OCI-LY1 (cell line): ENCODE results near the gene METRN.

ENCODE experiments used
- H2AFZ ChIP-seq: fragments of 200-600 bp; sonication (generic), shearing (Covaris generic); 2 replicates; pipeline ENCODE4 v1.6.0; 2014; ENCODE audit warnings: antibody characterized with exemption, mild to moderate bottlenecking, low read length
- H3F3A ChIP-seq: fragments of 200-600 bp; sonication (generic), shearing (Covaris generic); 2 replicates; pipeline ENCODE4 v1.6.0; 2014; ENCODE audit warnings: mild to moderate bottlenecking, antibody characterized with exemption, low read length, moderate library complexity; ENCODE audit not compliant: insufficient read depth
- H3K27ac ChIP-seq: fragments of 200-600 bp; sonication (generic); 2 replicates; pipeline ENCODE4 v1.5.1; 2014; ENCODE audit warnings: low read length, mixed run types, mild to moderate bottlenecking, low read depth; ENCODE audit not compliant: poor library complexity, severe bottlenecking
- H3K27me3 ChIP-seq: fragments of 200-600 bp; sonication (generic); 2 replicates; pipeline ENCODE4 v1.6.0; 2014; ENCODE audit warnings: antibody characterized with exemption, mild to moderate bottlenecking, low read length, moderate library complexity; ENCODE audit not compliant: insufficient read depth
- H3K36me3 ChIP-seq: fragments of 200-600 bp; sonication (generic); 2 replicates; pipeline ENCODE4 v1.6.1; 2014; ENCODE audit warnings: mild to moderate bottlenecking, antibody characterized with exemption, low read length, moderate library complexity, mixed read lengths; ENCODE audit not compliant: insufficient read depth
- H3K4me1 ChIP-seq: fragments of 200-600 bp; sonication (generic); 2 replicates; pipeline ENCODE4 v1.5.1; 2014; ENCODE audit warnings: mild to moderate bottlenecking, low read length, moderate library complexity; ENCODE audit not compliant: insufficient read depth, severe bottlenecking
- H3K4me2 ChIP-seq: fragments of 200-600 bp; sonication (generic), shearing (Covaris generic); 2 replicates; pipeline ENCODE4 v1.6.1; 2014; ENCODE audit warnings: low read length
- H3K4me3 ChIP-seq: fragments of 200-600 bp; sonication (generic); 2 replicates; pipeline ENCODE4 v1.5.1; 2014; ENCODE audit warnings: low read length, low read depth, mild to moderate bottlenecking, mixed read lengths; ENCODE audit not compliant: poor library complexity, severe bottlenecking
- H3K79me2 ChIP-seq: fragments of 200-600 bp; shearing (Covaris generic); 2 replicates; pipeline ENCODE4 v1.6.1; 2016; ENCODE audit warnings: mixed run types, low read length, mixed read lengths; ENCODE audit not compliant: insufficient read depth
- H3K9ac ChIP-seq: fragments of 200-600 bp; sonication (generic), shearing (Covaris generic); 2 replicates; pipeline ENCODE4 v1.6.1; 2014; ENCODE audit warnings: mild to moderate bottlenecking, low read length, mixed read lengths
- H3K9me2 ChIP-seq: fragments of 200-600 bp; sonication (generic), shearing (Covaris generic); 2 replicates; pipeline ENCODE4 v1.6.1; 2014; ENCODE audit warnings: low read depth, mild to moderate bottlenecking, low read length, mixed read lengths
- H3K9me3 ChIP-seq: fragments of 200-600 bp; shearing (Covaris generic); 2 replicates; pipeline ENCODE4 v1.6.1; 2014; ENCODE audit warnings: low read length, mixed read lengths
- H4K20me1 ChIP-seq: fragments of 200-600 bp; sonication (generic), shearing (Covaris generic); 2 replicates; pipeline ENCODE4 v1.6.0; 2016; ENCODE audit warnings: mild to moderate bottlenecking, low read length; ENCODE audit not compliant: insufficient read depth
- CTCF ChIP-seq: fragments of 200-600 bp; sonication (generic), shearing (Covaris generic); IDR thresholded peaks from 2 replicates; pipeline ENCODE4 v1.5.1; 2017; ENCODE audit warnings: mild to moderate bottlenecking, antibody characterized with exemption, low read length, moderate library complexity, mixed read lengths
- EZH2 ChIP-seq: fragments of 200-600 bp; sonication (generic), shearing (Covaris generic); IDR thresholded peaks from 2 replicates; pipeline ENCODE4 v1.8.0; 2017; ENCODE audit warnings: borderline replicate concordance, mixed run types, mild to moderate bottlenecking, antibody characterized with exemption, low read length, moderate library complexity, mixed read lengths

Gene METRN

DNA sequence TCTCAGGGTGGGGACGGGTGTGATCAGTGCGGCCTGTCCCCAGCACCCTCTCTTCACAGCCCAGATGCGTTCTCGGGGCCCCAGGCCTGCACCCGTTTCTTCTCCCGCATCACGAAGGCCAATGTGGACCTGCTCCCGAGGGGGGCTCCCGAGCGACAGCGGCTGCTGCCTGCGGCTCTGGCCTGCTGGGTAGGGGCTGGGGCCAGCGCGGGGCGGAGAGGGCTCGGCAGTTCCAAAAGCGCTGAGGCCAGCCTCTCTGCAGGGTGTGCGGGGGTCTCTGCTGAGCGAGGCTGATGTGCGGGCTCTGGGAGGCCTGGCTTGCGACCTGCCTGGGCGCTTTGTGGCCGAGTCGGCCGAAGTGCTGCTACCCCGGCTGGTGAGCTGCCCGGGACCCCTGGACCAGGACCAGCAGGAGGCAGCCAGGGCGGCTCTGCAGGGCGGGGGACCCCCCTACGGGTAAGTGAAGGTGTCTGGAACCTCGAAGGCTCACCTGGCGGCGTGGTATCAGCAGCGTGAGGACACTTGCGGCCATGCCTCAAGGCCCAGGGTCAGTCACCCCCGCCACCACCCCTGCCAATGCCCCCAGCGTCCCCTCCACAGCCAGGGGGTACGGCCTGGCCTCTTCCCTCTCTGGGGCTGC is 50.0 kb downstream of the METRN start:
- Histone ChIP-seq H3K27me3 (no peaks in the 10 kb centered on the region), H2AFZ (no peak overlapping the region), H3F3A (no peaks in the 10 kb centered on the region), H3K9me2 (no peaks in the 10 kb centered on the region), H3K27ac (no peak overlapping the region), H3K4me2 (no peak overlapping the region), H3K79me2 (no peaks in the 10 kb centered on the region), H4K20me1 (no peaks in the 10 kb centered on the region), H3K4me1 (no peaks in the 10 kb centered on the region), H3K9me3 (no peaks in the 10 kb centered on the region), H3K36me3 (no peaks in the 10 kb centered on the region), H3K4me3 (no peak overlapping the region), H3K9ac (no peak overlapping the region)
- TF ChIP-seq CTCF, result no peak
- TF ChIP-seq EZH2, result no peak

DNA sequence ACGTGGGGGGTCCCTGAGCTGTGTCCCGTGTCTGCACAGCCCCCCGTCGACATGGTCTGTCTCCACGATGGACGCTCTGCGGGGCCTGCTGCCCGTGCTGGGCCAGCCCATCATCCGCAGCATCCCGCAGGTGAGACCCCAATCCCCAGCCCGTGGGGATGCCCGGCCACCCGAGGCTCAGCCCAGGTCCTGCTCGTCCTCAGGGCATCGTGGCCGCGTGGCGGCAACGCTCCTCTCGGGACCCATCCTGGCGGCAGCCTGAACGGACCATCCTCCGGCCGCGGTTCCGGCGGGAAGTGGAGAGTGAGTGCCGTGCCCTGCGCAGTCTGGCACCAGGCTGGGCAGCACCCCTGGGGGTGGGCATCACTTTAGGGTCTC is 50.6 kb downstream of the METRN start:
- Histone ChIP-seq H3K27ac (no peak overlapping the region), H3F3A (no peaks in the 10 kb centered on the region), H3K4me3 (no peak overlapping the region), H2AFZ (no peak overlapping the region), H4K20me1 (no peaks in the 10 kb centered on the region), H3K27me3 (no peaks in the 10 kb centered on the region), H3K9ac (no peak overlapping the region), H3K79me2 (no peaks in the 10 kb centered on the region), H3K36me3 (no peaks in the 10 kb centered on the region), H3K9me2 (no peaks in the 10 kb centered on the region), H3K4me2 (no peak overlapping the region), H3K9me3 (no peaks in the 10 kb centered on the region), H3K4me1 (no peaks in the 10 kb centered on the region)
- TF ChIP-seq EZH2, result no peak
- TF ChIP-seq CTCF, result no peak

DNA sequence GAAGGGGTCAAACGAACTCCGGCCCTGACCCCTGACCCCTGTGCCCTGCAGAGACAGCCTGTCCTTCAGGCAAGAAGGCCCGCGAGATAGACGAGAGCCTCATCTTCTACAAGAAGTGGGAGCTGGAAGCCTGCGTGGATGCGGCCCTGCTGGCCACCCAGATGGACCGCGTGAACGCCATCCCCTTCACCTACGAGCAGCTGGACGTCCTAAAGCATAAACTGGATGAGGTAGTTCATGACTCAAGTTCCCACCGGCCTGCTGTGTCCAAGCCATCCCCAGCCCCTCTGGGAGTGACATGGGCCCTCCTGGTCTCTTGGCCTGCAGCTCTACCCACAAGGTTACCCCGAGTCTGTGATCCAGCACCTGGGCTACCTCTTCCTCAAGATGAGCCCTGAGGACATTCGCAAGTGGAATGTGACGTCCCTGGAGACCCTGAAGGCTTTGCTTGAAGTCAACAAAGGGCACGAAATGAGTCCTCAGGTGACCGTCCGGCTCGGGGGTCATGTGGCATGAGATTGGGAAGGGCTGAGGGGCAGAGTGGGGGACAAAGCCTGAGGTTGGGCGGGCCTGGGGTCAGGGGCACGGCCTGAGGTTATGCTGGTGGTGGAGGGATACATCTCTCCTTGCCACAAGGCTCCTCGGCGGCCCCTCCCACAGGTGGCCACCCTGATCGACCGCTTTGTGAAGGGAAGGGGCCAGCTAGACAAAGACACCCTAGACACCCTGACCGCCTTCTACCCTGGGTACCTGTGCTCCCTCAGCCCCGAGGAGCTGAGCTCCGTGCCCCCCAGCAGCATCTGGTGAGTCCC is 51.3 kb downstream of the METRN start:
- no peak for TF ChIP-seq CTCF
- Histone ChIP-seq H3K79me2 (no peaks in the 10 kb centered on the region), H3F3A (no peaks in the 10 kb centered on the region), H3K4me2 (no peak overlapping the region), H2AFZ (no peak overlapping the region), H4K20me1 (no peaks in the 10 kb centered on the region), H3K4me3 (no peak overlapping the region), H3K27me3 (no peaks in the 10 kb centered on the region), H3K9me3 (no peaks in the 10 kb centered on the region), H3K9ac (no peak overlapping the region), H3K36me3 (no peaks in the 10 kb centered on the region), H3K4me1 (no peaks in the 10 kb centered on the region), H3K9me2 (no peaks in the 10 kb centered on the region), H3K27ac (no peak overlapping the region)
